ENCODE data around the gene IKZF1. TPM values are rescaled to one million over a fixed set of nuclear protein-coding genes. Genes with fewer than 3 reads are reported as not detected.

The IKZF1 gene
- total and polyA plus RNA-seq, 9 of the 15 experiments (the other 6 are each of a cell fraction or from before 2014, with no cell fraction given) = 12.6 to 85.3 (median 44.7) TPM

GRCh38 chr7:50397971-50398324 lies 93.4 kb downstream of the IKZF1 start:
- Histone ChIP-seq H3K36me3 (ENCODE audit: control insufficient read depth, insufficient read depth, low read length) (peaks cover 80% of the 10 kb centered on the region), H3K4me3 (no peak overlapping the region), H2AFZ (ENCODE audit: low read depth, low read length) (no peak overlapping the region), H3K4me2 (ENCODE audit: insufficient read depth, low read length) (no peak overlapping the region), H3K79me2 (ENCODE audit: control insufficient read depth, insufficient read depth, low read length) (no peaks in the 10 kb centered on the region), H3K27ac (ENCODE audit: extremely low read depth, low read depth, low read length) (no peak overlapping the region), H3K9me1 (ENCODE audit: control insufficient read depth, insufficient read depth, low read length) (no peaks in the 10 kb centered on the region), H3K27me3 (ENCODE audit: control insufficient read depth in 2 of 2, insufficient read depth in 2 of 2, low read length in 2 of 2) (no peaks in the 10 kb centered on the region), H4K20me1 (replicated peaks; ENCODE audit: control insufficient read depth, insufficient read depth, low read length) (no peaks in the 10 kb centered on the region), H3K9me3 (replicated peaks; ENCODE audit: control insufficient read depth, insufficient read depth, low read depth, low read length) (no peaks in the 10 kb centered on the region), H3K4me1 (replicated peaks in 1 of 2; ENCODE audit: control insufficient read depth in 2 of 2, insufficient read depth in 2 of 2, low read length in 2 of 2) (peaks cover 6 to 8% of the 10 kb centered on the region in 2 experiments; a peak in 3 of 5 replicates), H3K9ac (ENCODE audit: insufficient read depth in 1 of 2, low read depth in 2 of 2, low read length in 2 of 2) (no peak overlapping the region)
- ATAC-seq (no peak), FAIRE-seq (no peak), DNase-seq (ENCODE audit: extremely low read depth in 1 of 4, low spot score in 3 of 4) (no peak)
- CTCF ChIA-PET (ENCODE audit: low intra/inter-chr PET ratio) = no interaction called here
- POLR2A ChIA-PET = interaction anchor here (0.7 kb wide), 1 partner anchor 763 kb away, joined by 3 read pairs; no protein-coding TSS in a partner anchor
- intact Hi-C loops (cut with micrococcal nuclease) (no loop called here), in situ Hi-C loops (cut with MboI) (no loop called here)
- no TSS peak for BruUV-seq (replicated peaks)
- TF ChIP-seq ZNF717 (CRISPR knock-in tag; IDR thresholded peaks at IDR 0.05) (no peak), ZNF639 (CRISPR knock-in tag; conservative IDR thresholded peaks at IDR 0.05 in 1 of 2, IDR thresholded peaks at IDR 0.05 in 1 of 2) (no peak), MYC (IDR thresholded peaks at IDR 0.05; ENCODE audit: low read depth, low read length) (no peak), MYC (CRISPR knock-in tag; IDR thresholded peaks at IDR 0.05; ENCODE audit: borderline replicate concordance, low read depth) (no peak), SETDB1 (IDR thresholded peaks at IDR 0.05; ENCODE audit: low read length) (no peak), ZNF41 (CRISPR knock-in tag; conservative IDR thresholded peaks at IDR 0.05) (no peak), ARID4B (CRISPR knock-in tag; IDR thresholded peaks at IDR 0.05) (no peak), CREM (IDR thresholded peaks at IDR 0.05; ENCODE audit: low read depth) (no peak), ZNF77 (CRISPR knock-in tag; IDR thresholded peaks at IDR 0.05) (no peak), ZNF589 (CRISPR knock-in tag; IDR thresholded peaks at IDR 0.05; ENCODE audit: low read depth) (no peak), ZNF668 (CRISPR knock-in tag; IDR thresholded peaks at IDR 0.05) (no peak), POLR2A (conservative IDR thresholded peaks at IDR 0.05) (no peak), NR2F6 (CRISPR knock-in tag; IDR thresholded peaks at IDR 0.05) (no peak), L3MBTL2 (IDR thresholded peaks at IDR 0.05) (no peak), VEZF1 (CRISPR knock-in tag; IDR thresholded peaks at IDR 0.05) (no peak)
- WGBS (ENCODE audit: insufficient coverage, low coverage, missing lambda C conversion rate) = 92% methylated on average over 1 of the region's 1 CpG
